NCI-H1694 (cell line): Measurements from ENCODE around the gene RNF220.
"Not testable (repeated sequence)": the region's sequence is repeated elsewhere in the genome, so short reads cannot be mapped to it uniquely, and the experiment has no call there.

Experiments used
- DNase-seq: peaks from one replicate; lab custom pipeline; 2025; lab: John Stamatoyannopoulos, UW

Gene RNF220

DNA sequence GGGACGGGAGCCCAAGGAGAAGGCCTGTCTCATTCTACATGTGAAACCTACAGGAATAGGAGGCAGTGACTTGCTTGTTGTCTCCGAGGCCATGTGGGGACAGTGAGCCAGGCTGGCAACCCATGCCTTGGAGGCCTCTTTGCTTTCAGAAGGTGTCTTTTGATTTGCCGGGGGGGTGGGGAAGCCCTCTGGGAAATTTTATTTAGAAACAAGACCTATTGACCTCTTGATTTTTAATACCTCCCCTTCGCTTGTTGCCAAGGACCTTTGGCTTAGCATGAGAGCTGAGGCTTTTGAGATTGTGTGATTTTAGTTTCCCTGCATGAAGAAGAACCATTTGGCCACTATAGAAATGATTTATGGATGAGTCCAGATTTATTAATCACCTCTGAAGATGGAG, 273.6 kb downstream of the RNF220 start:
- no peak for DNase-seq

DNA sequence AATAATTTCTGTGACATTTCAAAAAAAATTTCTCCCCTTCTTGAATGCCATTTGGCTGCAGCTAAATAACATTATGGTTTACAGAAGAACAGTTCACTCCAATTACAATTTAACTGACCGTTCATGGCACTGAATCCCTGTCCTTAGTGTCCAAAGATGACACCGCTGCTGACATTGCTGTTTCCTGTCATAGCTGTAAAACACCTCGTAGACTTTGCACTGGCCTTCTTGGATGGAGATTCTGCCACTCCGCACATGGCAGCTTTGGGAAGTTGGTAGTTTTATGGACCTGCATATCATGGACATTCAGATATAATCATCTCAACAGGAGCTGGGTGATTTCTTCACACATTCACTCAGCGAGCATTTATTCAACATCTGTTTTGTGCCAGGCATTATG, 274.4 kb downstream of the RNF220 start:
- no peak for DNase-seq

DNA sequence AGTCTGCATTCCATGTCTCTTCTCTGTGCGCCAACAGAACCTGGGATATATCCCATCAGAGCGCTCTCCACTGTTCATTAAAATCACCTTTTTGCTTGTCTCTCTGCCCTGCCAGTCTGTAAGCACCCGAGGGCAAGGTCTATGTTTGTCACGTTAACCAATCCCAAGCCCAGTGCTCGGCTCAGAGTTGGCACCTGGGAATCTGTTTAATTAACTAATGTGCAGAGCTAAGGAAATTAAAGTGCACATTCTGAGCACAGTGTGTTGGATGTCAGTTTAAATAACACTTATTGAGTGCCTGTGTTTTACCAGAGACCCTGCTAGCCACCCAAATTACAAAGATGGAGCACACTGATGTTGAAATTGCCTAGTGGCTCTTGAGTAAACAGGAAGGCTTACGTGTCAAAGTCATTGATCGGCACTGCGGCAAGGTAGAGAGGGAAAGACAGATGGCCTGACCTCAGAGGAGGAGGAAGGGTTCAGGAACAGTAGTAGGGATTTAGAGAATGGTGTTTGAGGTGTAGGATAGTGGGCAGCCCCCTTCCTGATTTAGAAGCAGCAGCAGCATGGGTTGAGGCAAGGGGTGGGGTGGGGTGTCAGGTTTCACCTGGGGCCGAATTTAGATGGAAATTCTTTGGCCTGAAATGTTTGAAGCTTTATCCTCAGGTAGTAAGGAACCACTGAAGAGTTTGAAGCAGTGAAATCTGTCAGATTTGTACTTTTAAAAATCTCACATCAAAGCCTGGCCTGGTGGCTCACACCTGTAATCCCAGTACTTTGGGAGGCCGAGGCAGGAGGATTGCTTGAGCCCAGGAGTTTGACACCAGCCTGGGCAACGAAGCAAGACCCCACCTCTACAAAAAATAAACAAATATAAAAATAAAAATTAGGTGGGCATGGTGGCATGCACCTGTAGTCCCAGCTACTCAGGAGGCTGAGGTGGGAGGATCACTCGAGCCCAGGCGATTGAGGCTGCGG, 277.1 kb downstream of the RNF220 start:
- no peak for DNase-seq

DNA sequence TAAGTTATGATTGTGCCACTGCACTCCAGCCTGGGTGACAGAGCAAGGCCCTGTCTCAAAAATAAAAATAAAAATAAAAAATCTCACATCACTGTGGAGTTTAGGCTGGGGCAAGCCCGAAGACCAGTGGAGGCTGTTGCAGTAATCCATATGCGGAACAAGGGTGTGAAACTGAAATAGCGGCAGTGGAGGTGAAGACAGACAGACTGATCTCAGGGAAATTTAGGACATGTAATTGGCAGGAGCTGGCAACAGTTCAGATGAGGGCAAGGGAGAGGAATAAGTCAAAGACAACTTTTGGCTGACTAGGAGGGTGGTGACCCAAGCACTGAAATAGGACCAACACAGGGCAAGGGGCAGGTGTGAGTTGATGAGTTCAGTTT, 277.8 kb downstream of the RNF220 start:
- DNase-seq = no peak

DNA sequence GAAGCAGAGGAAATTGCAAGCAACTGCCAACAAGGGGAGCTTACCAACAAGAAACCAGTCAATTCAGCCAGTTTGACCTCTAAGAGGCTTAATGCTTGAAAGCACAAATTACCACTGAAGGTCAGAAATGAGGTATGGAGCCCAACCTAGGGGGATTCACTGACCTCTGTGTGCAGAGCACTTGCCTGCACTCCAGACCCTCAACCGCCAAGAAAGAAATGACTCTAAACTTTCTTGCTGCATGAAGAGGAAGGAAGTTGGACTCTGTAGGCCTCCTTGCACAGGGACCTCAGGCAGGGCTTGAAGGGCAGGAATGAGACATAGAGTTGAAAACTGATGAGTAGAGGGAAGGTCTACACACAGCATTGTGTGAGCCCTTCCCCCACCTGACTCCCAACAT, 279.5 kb downstream of the RNF220 start:
- no peak for DNase-seq

DNA sequence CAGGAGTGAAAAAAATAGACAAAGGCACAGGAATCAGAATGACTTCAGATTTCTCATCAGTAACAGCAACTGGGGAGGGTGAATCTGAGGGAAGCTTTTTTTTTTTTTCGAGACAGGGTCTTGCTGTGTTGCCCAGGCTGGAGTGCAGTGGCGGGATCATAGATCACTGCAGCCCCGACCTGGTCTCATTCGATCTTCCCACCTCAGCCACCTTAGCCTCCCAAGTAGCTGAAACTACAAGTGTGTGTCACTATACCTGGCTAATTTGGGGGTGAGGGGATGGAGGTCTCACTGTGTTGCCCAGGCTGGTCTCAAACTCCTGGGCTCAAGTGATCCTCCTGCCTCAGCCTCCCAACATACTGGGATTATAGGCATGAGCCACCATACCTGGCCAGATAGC, 280.2 kb downstream of the RNF220 start:
- no peak for DNase-seq

DNA sequence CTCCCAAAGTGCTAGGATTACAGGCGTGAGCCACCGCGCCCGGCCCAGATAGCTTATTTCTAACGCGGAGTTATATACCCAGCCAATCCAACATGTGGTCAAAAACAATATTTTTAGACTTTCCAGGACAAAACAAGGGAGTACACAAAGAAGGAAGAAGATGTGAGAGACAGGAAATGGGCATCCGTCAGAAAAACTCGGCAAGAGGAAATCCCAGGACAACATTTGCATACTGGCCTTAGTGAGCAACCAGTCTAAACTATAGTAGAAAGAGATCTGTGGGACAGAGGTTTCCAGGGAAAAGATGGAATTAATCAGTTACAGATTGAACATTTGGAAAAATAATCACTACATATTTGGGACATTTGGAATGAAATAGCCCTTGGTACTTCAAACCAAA, 280.8 kb downstream of the RNF220 start:
- DNase-seq = no peak

DNA sequence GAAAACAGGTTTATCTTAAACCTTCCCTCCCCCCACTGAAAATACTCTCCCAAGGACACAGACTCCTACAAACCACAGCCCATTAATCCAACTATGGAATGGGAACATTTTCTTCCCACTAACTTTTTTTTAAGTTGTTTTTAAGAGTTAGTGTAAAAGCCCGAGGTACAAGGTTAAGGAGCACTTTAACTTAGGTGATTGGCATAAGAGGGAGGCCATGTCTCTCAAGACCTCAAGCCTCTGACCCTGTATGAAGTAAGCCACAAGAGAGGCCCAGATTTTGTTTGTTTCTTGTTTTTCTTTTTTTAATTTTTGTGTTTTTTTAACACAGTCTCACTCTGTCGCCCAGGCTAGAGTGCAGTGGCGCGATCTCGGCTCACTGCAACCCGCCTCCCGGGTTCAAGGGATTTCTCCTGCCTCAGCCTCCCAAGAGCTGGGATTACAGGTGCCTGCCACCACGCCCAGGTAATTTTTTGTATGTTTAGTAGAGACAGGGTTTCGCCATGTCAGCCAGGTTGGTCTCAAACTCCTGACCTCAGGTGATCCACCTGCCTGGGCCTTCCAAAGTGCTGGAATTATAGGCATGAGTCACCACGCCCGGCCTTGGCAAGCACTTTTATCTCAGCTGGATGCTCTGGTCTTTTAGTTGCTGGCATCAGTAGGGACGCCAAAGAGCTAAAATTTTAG, 283.8 kb downstream of the RNF220 start:
- DNase-seq = no peak

DNA sequence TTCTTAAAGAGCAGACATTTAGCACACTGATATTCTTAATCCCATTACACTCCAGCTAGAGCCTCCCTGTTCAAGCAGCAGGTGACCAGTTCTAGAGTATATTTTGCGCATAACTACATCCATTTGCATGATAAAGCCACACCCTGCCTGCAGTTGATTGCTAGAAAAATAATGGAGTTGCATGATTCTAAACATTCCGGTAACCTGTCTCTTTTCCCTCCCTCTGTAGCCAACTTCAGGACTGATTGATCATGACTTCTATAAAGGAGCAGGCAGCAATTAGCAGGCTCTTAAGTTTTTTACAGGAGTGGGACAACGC, 284.4 kb downstream of the RNF220 start:
- DNase-seq = no peak

DNA sequence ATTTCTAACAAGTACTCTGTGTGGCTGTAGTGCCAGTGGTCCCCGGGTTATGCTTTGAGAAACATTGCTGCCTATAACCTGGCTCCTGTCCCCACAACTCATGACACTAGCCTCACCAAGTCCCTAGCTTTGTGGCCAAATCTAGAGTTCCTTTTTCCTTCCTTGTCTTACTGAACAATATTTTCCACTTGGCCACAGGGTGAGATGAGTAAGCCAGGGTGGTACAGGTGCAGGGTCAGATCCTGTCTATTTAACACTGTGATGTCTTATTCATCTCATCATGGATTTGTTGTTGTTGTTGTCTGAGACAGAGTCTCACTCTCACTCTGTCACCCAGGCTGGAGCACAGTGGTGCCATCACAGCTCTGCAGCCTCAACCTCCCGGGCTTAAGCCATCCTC, 288.1 kb downstream of the RNF220 start:
- no peak for DNase-seq

DNA sequence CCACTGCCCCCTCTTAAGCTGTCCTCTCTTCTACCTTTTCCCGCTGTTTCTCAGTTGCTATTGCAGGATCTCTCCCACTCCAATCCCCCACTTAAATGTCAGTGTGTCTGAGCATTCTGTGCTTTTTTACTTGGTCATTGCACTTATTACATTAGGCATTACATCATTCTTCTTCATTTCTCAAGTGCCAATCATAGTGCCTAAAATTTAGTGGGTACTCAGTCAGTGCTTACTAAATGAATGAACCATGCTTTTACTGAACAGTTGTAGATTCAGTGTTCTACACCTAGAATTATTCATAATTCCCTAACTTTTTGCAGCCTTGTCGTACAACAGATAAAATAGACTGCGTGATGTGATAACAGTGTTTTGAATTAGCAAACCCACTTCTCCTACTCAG, 288.8 kb downstream of the RNF220 start:
- no peak for DNase-seq

DNA sequence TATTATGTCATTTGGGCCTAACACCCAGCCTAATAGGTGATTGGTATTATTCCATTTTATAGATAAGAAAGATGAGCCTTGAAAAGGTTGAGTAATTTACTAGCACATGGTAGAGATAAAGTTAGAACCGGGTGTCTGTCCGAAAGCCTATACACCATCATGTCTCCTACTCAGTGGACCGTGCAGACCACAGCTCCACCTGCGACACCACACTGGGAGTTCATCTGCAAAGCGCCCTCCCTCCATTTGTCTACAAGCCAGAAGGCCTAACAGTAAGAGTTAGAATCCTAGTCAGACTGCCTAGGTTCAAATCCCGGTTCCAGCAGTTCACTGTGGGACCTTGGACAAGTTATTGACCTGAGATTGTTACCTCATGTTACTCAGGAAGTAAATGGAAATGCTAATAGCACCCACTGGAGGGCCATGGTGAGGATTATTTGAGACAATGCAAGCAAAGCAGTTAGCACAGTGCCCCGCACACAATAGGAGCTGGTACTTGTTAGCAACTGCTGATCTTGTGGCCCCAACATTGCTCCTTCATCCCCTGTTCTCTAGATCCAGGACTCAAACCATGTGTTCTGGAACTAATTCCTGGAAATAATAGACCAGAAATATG, 289.9 kb downstream of the RNF220 start:
- DNase-seq = no peak

DNA sequence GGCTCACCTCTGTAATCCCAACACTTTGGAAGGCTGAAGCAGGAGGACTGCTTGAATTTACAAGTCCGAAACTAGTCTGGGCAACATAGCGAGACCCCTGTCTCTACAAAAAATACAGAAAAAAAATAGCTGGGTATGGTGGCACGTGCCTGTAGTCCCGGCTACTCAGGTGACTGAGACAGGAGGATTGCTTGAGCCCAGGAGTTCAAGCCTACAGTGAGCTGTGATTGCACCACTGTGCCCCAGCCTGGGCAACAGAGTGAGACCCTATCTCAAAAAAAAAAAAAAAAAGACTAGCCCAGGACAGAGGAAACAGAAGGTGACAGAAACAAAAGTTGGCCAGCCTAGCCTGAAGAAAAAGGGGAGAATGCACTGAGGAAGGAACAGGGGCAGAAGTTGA, 290.6 kb downstream of the RNF220 start:
- no peak for DNase-seq

DNA sequence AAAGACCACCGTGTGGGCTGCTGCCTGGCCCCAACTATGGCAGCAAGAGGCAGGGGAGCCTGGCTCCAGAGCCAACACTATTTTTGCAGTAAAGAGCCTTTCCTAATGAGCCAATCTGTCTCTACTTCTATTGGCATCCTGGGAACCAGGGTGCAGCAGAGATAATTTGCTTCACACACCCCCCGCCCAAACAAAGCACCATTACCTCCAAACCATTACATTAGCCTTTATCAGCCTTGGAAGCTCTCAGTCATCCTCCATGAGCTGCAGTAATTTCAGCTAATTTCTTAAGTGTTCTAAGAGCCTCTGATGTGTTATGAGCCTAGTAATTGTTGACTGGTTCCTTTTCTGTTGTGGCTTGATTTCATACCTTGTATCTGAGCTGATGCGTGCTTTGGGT, 291.0 kb downstream of the RNF220 start:
- no peak for DNase-seq

DNA sequence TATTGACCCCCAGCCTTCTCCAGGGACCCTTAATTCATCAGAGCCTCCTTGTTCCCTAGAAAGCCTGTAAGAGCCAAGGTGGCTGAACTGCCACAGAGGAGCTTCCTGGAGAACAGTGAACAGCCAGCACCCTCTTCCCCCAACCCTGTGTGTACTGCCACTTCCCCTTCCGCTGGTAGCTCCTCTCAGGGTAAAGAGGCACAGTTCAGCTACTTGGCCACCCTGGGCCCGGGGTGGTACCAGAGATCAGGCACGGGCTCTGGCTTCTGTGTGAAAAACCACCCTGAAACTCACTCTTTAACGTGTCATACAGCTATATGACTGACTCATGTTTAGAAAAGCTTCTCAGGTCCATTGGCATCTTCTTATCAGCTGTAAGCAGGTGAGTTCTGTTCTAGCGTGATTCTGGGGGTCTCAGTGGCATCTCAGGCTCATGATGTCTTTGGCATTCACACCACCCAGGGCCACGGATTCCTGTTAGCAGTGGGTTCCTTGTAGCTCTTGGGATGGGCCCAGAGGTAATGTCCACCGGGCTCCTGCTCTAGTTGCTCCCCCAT, 291.8 kb downstream of the RNF220 start:
- DNase-seq = no peak

DNA sequence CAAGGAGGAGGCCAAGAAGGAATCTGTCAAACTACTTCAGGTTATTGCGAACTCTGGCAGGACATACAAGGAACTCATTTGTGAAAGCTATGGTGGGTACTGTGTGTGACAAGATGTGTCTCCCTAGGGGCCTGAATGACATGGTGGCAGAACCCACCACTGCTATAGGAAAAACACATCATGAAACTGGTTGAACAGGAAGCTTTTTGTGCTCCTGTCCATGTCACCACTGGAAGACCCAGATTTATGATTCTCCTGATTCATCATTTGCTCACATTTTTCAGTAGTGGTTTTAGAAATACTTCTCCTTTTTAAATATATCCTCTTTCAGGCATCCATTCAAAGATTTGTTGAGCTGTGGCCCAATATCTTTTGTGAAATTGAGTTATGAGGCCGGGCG, 293.1 kb downstream of the RNF220 start:
- no peak for DNase-seq

DNA sequence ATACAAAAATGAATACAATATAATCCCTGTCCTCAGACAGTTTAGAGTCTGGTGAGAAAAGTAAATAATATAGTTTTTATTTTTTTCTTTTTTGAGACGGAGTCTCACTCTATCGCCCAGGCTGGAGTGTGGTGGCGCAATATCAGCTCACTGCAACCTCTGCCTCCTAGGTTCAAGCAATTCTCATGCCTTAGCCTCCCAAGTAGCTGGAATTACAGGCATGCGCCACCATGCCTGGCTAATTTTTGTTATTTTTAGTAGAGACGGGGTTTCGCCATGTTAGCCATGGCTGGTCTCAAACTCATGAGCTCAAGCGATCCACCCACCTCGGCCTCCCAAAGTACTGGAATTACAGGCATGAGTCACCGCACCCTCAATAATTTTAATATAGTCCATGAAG, 294.3 kb downstream of the RNF220 start:
- not testable (repeated sequence) for DNase-seq

DNA sequence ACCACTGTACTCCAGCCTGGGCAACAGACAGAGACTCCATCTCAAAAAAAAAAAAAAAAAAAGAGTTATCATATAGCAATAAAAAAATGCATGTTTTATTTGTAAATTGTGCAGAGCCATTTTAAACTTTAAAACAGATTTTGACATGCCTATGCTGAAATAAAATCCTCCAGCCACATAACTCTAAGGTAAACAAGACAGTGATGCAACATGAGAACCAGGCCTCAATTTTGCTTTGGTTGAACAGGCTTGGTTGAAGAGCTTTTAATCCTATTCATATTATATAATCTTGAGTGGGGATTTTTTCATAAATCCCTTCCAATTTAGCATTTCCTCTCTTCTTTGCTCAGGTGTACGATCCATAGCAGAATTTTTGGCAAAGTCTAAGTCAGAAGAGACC, 295.5 kb downstream of the RNF220 start:
- no peak for DNase-seq

DNA sequence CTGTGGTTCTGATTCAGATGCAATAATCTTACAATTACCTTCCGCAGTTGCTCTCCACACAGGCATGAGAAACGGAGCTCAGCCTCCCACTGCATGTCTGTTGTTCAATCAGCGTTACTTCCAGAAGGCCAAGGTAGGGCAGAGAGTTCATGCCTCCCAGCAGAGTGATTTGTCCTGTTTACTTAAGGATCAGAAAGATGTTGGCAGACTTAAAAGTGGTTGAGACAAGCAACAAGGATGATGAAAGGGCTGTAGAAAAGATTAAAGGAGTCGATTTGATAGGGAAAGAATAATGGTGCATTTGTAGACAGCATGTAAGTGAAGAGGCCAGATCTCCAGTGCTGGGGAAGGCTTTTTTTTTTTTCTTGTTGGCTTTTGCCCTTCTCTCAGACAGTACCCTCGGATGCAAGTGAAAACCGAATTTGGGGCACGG, 296.1 kb downstream of the RNF220 start:
- DNase-seq = no peak
